NCI-H2227 (cell line): ENCODE data around the gene PSME2.

Experiments
- DNase-seq: peaks from one replicate; lab custom pipeline; 2025; ENCODE audit not compliant: unreplicated experiment; lab: John Stamatoyannopoulos, UW

The PSME2 gene

GRCh38 chr14:24179961-24180796 is 33.8 kb upstream of the PSME2 start:
- no peak for DNase-seq

GRCh38 chr14:24179294-24179960 is 33.0 kb upstream of the PSME2 start:
- no peak for DNase-seq

GRCh38 chr14:24178399-24179178 is 32.2 kb upstream of the PSME2 start:
- no peak for DNase-seq

- DNase-seq, result no peak
These were observed 31.5 kb upstream of the PSME2 start for GRCh38 chr14:24177891-24178290.

GRCh38 chr14:24177041-24177825 is 30.8 kb upstream of the PSME2 start:
- no peak for DNase-seq

- no peak for DNase-seq
These were observed 30.2 kb upstream of the PSME2 start for GRCh38 chr14:24176599-24176998.

GRCh38 chr14:24172871-24173281 is 26.5 kb upstream of the PSME2 start:
- DNase-seq, result peak; percentile 27

GRCh38 chr14:24172261-24172860 is 26.0 kb upstream of the PSME2 start:
- DNase-seq, result peak; percentile 45

- peak; percentile 98 for DNase-seq
These were observed 25.2 kb upstream of the PSME2 start, which contains the start of gene REC8 for GRCh38 chr14:24171422-24172260. Gene REC8, plus strand, starts transcription at chr14:24172080. Its CDS starts 473 bp downstream, at chr14:24172553.

GRCh38 chr14:24167469-24168114 is 21.2 kb upstream of the PSME2 start:
- no peak for DNase-seq

GRCh38 chr14:24165785-24166184 is 19.4 kb upstream of the PSME2 start:
- DNase-seq, result no peak

- no peak for DNase-seq
These were observed 18.1 kb upstream of the PSME2 start for GRCh38 chr14:24164518-24164991.

GRCh38 chr14:24162093-24162492 is 15.7 kb upstream of the PSME2 start:
- no peak for DNase-seq

GRCh38 chr14:24160850-24161804 is 14.7 kb upstream of the PSME2 start, which contains the start of gene IRF9:
Gene IRF9, plus strand, starts transcription at chr14:24161265. Its CDS starts 880 bp downstream, at chr14:24162145.
- DNase-seq, result peak; percentile 97

GRCh38 chr14:24160499-24160849 is 14.1 kb upstream of the PSME2 start:
- DNase-seq, result no peak

GRCh38 chr14:24159777-24160498 is 13.5 kb upstream of the PSME2 start:
- DNase-seq, result no peak

- DNase-seq, result no peak
These were observed 10.9 kb upstream of the PSME2 start for GRCh38 chr14:24157331-24157730.
